GM21529 (cell line): ENCODE measurements around the gene C5AR2.
"Not testable (repeated sequence)": the region's sequence is repeated elsewhere in the genome, so short reads cannot be mapped to it uniquely, and the experiment has no call there.

ENCODE experiments used
- ATAC-seq: cut with Tn5 transposase; IDR thresholded peaks from one replicate; pipeline ENCODE4 v1.9.1; 2021; ENCODE audit not compliant: unreplicated experiment

The C5AR2 gene

GRCh38 chr19:47331931-47332547, at the start of gene C5AR2:
C5AR2 (plus strand) TSS chr19:47332175; CDS start chr19:47340800, 8,625 bp downstream.
- no peak for ATAC-seq

DNA sequence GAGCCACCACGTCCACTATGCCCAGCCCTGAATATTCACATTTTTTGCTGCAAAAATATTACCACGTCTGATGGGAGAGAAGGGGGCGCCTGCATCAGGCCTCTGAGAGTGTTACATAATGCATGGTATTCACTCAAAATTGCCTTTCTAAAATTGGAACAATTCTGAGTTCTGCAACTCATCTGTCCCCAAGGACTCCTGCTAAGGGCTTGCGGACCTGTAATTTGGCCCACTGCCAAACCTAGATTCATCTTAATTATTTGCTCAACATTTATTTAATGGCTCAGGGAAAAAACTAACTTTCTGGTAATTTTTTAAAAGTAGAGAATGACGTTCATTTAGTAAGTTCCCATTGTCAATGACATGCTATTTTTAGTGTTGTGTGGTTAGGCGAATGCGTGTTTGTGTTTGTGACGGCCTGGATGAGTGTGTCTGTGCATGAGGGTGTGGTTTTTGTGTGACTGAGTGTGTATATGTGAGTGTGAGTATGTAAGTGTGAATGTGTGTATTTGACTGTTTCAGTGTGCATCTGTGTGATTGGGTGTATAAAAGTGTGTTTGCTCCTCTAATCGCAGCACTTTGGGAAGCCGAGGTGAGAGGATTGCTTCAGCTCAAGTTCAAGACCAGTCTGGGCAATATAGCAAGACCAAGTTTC, 48.4 kb upstream of the C5AR2 start:
- ATAC-seq, result no peak

GRCh38 chr19:47284324-47284899, 47.6 kb upstream of the C5AR2 start:
- no peak for ATAC-seq

DNA sequence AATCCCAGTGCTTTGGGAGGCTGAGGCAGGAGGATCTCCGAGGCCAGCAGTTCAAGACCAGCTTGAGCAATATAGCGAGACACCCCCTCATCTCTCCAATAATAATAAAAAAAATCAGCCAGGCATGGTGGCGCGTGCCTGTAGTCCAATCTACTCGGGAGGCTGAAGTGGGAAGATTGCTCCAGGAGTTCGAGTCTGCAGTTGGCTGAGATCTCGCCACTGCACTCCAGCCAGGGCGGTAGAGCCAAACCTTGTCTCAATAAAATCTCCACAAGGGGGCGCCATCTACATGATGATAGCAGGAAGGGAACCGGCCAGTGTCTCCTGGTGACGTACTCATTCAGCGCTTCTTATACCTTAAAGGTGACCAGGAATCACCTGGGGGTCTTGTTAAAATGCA, 35.9 kb upstream of the C5AR2 start:
- no peak for ATAC-seq

- not testable (repeated sequence) for ATAC-seq
Observed at GRCh38 chr19:47300867-47301266, 31.1 kb upstream of the C5AR2 start.

GRCh38 chr19:47302249-47302648, 29.7 kb upstream of the C5AR2 start:
- ATAC-seq, result no peak

DNA sequence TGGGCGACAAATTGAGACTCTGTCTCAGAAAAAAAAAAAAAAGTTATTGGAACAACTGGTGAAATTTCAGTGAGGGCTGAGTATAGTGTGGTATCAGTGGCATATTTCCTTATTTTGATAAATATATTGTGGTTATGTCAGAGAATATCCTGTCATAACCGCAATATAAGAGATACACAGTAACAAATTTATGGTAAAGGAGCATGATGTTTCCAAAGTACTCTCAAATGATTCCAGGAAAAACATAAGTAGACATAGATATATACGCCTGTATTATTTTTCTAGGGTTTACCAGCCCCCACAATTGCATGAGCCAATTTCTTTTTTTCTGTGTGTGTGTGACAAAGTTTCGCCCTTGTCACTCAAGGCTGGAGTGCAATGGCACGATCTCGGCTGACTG, 28.0 kb upstream of the C5AR2 start:
- no peak for ATAC-seq

- ATAC-seq, result no peak
Observed at GRCh38 chr19:47305309-47305751, 26.6 kb upstream of the C5AR2 start.

DNA sequence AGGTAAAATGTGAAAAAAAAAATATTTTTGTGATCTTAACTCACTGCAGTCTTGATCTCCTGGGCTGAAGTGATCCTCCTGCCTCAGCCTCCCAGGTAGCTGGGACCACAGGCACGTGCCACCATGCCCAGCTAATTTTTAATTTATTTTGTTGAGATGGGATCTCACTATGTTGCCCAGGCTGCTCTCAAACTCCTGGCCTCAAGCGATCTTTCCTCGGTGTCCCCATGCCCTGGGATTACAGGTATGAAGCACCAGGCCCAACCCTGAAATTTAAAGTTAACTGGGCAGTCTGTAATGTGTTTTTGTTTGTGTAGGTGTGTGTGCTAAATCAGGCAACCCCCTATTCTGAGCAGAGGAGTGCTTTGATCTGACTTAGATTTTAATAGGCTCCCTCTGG, 25.7 kb upstream of the C5AR2 start:
- no peak for ATAC-seq

- ATAC-seq, result no peak
Observed at GRCh38 chr19:47309038-47309437, 22.9 kb upstream of the C5AR2 start.

DNA sequence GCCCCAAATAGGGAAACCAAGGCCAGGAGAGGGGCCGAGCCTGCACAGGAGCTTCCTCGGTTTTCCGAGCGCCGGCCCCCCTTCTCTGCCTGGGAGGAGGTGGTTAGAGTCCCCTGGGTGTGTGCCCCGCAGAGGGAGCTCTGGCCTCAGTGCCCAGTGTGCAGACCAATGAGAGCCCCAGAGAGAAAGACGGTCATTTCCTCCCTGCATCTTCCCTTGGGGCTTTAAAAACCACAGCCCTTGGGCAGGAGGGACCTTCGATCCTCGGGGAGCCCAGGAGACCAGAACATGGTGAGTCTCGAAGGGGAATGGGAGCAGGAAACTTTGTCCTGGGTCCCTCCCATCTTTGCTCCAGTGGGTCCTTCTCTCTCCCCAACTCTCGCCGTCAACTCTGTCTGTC, 22.4 kb upstream of the C5AR2 start, which contains the start of gene C5AR1:
Gene C5AR1 (plus strand): TSS at position 254 of the 400 bp plus-strand sequence. CDS start 35 bp downstream, at position 289.
- ATAC-seq, result no peak

DNA sequence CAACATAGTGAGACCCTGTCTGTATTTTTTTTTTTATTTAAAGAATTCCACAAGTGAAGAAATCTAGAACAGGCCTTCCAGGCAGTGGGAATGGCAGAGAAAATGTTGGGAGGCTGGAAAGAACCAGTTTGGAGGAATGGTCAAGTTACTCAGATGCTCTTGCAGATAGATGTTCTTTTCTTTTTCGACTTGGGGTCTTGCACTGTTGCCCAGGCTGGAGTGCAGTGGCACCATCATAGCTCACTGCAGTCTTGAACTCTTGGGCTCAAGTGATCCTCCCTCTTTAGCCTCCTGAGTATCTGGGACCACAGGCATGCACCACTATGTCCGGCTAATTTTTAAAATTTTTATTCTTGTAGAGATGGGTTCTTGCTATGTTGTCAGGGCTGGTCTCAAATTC, 21.7 kb upstream of the C5AR2 start:
- no peak for ATAC-seq

DNA sequence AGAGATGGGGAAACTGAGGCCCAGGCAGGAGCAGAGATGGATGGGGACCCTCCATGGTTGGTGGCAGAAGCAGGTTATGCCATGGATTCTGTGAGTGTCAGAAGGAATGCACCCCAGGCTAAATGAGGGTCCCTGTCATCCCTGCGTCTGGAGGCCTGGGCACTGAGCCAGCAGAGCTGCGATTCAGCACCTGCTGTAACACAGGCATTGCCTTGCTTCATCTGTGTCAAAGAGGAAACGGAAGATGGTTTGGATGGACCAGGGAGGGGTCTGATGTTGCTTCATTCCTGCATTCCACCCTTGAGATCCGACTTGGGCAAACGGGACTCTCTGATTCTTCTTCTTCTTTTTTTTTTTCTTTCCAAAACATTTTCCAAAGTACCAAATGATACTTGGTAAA, 21.2 kb upstream of the C5AR2 start:
- ATAC-seq, result no peak

DNA sequence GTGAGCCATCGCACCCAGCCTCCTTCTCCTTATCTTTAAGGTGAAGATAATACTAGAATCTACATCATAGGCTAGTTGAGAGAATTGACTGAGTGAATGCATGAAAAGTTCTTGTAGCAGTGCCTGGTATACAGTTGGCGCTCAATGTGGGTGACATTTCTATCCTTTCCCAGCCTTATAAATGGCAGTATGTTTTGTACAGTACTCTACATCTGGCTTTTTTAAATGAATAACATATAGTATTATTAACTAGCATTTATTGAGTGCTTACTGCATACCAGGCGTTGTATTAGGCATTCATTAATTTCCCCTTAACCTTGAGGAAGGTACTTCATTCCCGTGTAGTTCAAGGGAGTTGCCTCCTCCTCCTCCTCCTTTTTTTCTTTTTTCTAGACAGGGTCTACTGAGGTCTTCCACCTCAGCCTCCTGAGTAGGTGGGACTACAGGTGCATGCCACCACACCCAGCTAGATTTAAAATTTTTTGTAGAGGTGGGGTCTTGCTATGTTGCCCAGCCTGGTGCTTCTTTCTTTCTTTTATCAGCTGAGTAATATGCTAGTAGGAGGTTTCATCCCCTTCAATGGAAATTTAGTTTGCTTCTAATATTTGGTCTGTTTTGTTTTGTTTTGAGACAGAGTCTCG, 19.5 kb upstream of the C5AR2 start:
- no peak for ATAC-seq

- ATAC-seq, result no peak
Observed at GRCh38 chr19:47313754-47314295, 18.1 kb upstream of the C5AR2 start.

DNA sequence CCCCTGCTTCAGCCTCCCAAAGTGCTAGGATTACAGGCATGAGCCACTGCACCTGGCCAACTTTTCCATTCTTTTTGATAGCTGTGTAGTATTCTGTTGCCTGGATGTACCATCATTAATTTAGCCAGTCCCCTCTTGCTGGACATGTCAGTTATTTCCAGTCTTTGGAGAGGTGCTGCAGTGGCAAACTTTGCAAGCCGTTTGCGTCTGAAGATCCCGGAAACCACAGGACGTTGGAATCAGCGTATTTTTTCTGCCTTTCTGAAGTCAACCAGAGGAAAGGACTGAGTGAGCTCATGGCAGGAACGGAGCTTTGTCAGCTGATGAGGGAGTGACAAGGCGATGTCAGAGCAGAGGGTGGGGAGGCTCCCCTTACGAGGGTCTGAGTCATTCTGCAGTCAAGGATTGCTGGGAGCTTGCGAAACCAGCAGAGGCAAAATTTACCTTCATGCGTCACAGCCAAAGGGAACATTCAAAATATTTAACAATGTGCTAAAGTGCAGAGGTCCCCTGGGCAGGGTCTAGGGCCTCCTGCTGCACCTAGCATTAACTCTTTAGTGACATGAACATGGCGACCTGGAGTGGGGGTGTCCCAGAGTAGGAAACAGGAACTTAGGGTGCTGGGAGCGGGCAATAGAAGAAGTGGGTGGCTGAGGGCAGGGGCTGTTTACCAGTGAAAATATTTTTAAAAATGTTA, 16.7 kb upstream of the C5AR2 start:
- no peak for ATAC-seq

DNA sequence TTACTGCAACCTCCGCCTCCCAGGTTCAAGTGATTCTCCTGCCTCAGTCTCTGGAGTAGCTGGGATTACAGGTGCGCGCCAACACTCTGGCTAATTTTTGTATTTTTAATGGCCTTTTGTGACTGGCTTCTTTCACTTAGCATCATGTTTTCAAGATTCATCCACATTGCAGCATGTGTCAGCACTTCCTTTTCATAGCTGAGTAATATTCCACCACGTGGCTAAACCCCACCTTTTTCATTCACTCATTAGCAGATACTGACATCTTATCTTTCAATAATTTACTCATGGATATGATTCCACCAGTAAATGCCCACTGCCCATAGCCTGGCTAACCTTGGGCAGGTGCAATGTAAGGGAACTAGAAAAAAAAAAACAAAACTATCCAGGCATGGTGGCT, 15.5 kb upstream of the C5AR2 start:
- no peak for ATAC-seq

DNA sequence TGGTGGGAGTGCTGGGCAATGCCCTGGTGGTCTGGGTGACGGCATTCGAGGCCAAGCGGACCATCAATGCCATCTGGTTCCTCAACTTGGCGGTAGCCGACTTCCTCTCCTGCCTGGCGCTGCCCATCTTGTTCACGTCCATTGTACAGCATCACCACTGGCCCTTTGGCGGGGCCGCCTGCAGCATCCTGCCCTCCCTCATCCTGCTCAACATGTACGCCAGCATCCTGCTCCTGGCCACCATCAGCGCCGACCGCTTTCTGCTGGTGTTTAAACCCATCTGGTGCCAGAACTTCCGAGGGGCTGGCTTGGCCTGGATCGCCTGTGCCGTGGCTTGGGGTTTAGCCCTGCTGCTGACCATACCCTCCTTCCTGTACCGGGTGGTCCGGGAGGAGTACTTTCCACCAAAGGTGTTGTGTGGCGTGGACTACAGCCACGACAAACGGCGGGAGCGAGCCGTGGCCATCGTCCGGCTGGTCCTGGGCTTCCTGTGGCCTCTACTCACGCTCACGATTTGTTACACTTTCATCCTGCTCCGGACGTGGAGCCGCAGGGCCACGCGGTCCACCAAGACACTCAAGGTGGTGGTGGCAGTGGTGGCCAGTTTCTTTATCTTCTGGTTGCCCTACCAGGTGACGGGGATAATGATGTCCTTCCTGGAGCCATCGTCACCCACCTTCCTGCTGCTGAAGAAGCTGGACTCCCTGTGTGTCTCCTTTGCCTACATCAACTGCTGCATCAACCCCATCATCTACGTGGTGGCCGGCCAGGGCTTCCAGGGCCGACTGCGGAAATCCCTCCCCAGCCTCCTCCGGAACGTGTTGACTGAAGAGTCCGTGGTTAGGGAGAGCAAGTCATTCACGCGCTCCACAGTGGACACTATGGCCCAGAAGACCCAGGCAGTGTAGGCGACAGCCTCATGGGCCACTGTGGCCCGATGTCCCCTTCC, 11.8 kb upstream of the C5AR2 start:
- ATAC-seq, result no peak

GRCh38 chr19:47321630-47322029, 10.3 kb upstream of the C5AR2 start:
- no peak for ATAC-seq

DNA sequence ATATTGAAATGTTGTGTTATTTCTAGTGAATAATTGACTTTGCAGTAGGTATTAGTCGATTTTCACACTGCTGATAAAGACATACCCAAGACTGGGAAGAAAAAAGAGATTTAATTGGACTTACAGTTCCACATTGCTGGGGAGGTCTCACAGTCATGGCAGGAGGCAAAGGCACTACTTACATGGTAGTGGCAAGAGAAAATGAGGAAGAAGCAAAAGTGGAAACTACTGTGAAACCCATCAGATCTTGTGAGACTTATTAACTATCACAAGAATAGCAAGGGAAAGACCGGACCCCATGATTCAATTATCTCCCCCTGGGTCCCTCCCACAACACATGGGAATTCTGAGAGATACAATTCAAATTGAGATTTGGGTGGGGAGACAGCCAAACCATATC, 9.9 kb upstream of the C5AR2 start:
- no peak for ATAC-seq
